ENCODE measurements around the gene NEDD4L.

Gene NEDD4L

DNA sequence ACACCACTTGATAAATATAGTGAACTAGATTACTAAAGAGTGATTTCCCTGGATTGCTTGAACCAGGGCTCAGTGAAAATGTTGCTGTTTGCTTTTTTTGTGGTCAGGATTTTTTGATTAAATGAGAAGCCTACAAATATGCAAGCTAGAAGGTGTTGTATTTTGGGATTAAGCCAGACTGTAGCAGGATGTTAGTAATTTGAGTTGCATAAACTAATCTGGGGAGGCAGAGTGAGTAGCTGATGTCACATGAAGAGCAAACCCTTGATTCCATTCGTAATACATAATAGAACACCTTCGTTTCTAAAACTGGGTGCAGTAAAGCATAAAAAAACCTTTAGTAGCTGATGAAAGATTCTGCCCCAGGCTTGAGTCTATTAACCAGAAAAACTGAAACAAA lies 32.0 kb downstream of the NEDD4L start:
- Histone ChIP-seq H2BK12ac (ENCODE audit: low read length) (no peak overlapping the region), H3K79me2 (ENCODE audit: control insufficient read depth, insufficient read depth, low read length, poor library complexity) (no peaks in the 10 kb centered on the region), H3K27me3 (ENCODE audit: insufficient read depth, low read length) (no peaks in the 10 kb centered on the region), H3K14ac (ENCODE audit: low read length) (no peak overlapping the region), H2AFZ (ENCODE audit: insufficient read depth, low read length, poor library complexity) (no peak overlapping the region), H3K9me3 (ENCODE audit: insufficient read depth, low read depth, low read length) (no peaks in the 10 kb centered on the region), H4K12ac (ENCODE audit: low read depth, low read length) (no peak overlapping the region), H2AK5ac (ENCODE audit: low read length) (no peak overlapping the region), H3K79me1 (ENCODE audit: low read length) (no peaks in the 10 kb centered on the region), H4K8ac (ENCODE audit: low read depth, low read length) (no peak overlapping the region), H2BK5ac (ENCODE audit: low read depth, low read length, poor library complexity) (no peak overlapping the region), H3K18ac (ENCODE audit: low read length) (no peak overlapping the region), H3K9ac (ENCODE audit: low read length) (no peak overlapping the region), H2BK120ac (ENCODE audit: insufficient read depth, low read length, poor library complexity) (no peak overlapping the region), H3K4me1 (ENCODE audit: control insufficient read depth in 1 of 2, insufficient read depth in 2 of 2, low read length in 2 of 2) (peaks cover 3 to 11% of the 10 kb centered on the region in 2 experiments), H3K23ac (ENCODE audit: low read length) (no peak overlapping the region), H3K4ac (ENCODE audit: low read depth, low read length) (no peak overlapping the region), H3K27ac (ENCODE audit: low read depth, low read length) (no peak overlapping the region), H3K36me3 (ENCODE audit: control insufficient read depth in 1 of 2, insufficient read depth in 2 of 2, low read length in 2 of 2) (no peaks in the 10 kb centered on the region), H4K91ac (ENCODE audit: low read depth, low read length) (no peak overlapping the region), H3K4me3 (ENCODE audit: low read depth, low read length) (no peak overlapping the region), H3K4me2 (ENCODE audit: low read length) (no peak overlapping the region)
- WGBS (ENCODE audit: extremely low coverage, insufficient coverage, insufficient read length) = no CpG with 5 or more reads among the region's 2 CpGs
- DNase-seq = no peak

GRCh38 chr18:58077329-58077728 lies 33.3 kb downstream of the NEDD4L start:
- no peaks in the 10 kb centered on the region for H3K79me2 ChIP-seq (ENCODE audit: control insufficient read depth, insufficient read depth, low read length, poor library complexity)
- no peak overlapping the region for H3K18ac ChIP-seq (ENCODE audit: low read length)
- no peak overlapping the region for H2BK5ac ChIP-seq (ENCODE audit: low read depth, low read length, poor library complexity)
- H3K23ac ChIP-seq (ENCODE audit: low read length) = no peak overlapping the region
- no peak overlapping the region for H3K4me3 ChIP-seq (ENCODE audit: low read depth, low read length)
- no peak overlapping the region for H4K91ac ChIP-seq (ENCODE audit: low read depth, low read length)
- no peak overlapping the region for H4K8ac ChIP-seq (ENCODE audit: low read depth, low read length)
- no peak overlapping the region for H2AFZ ChIP-seq (ENCODE audit: insufficient read depth, low read length, poor library complexity)
- H3K27ac ChIP-seq (ENCODE audit: low read depth, low read length) = no peak overlapping the region
- H3K4me2 ChIP-seq (ENCODE audit: low read length) = no peak overlapping the region
- H2AK5ac ChIP-seq (ENCODE audit: low read length) = no peak overlapping the region
- H3K4ac ChIP-seq (ENCODE audit: low read depth, low read length) = no peak overlapping the region
- H3K79me1 ChIP-seq (ENCODE audit: low read length) = no peaks in the 10 kb centered on the region
- no peak overlapping the region for H2BK120ac ChIP-seq (ENCODE audit: insufficient read depth, low read length, poor library complexity)
- no peaks in the 10 kb centered on the region for H3K27me3 ChIP-seq (ENCODE audit: insufficient read depth, low read length)
- peaks cover 3 to 11% of the 10 kb centered on the region in 2 experiments for H3K4me1 ChIP-seq (ENCODE audit: control insufficient read depth in 1 of 2, insufficient read depth in 2 of 2, low read length in 2 of 2)
- no peak overlapping the region for H2BK12ac ChIP-seq (ENCODE audit: low read length)
- H3K14ac ChIP-seq (ENCODE audit: low read length) = no peak overlapping the region
- no peaks in the 10 kb centered on the region for H3K9me3 ChIP-seq (ENCODE audit: insufficient read depth, low read depth, low read length)
- no CpG with 5 or more reads among the region's 9 CpGs for WGBS (ENCODE audit: extremely low coverage, insufficient coverage, insufficient read length)
- DNase-seq = no peak
- H4K12ac ChIP-seq (ENCODE audit: low read depth, low read length) = no peak overlapping the region
- no peaks in the 10 kb centered on the region for H3K36me3 ChIP-seq (ENCODE audit: control insufficient read depth in 1 of 2, insufficient read depth in 2 of 2, low read length in 2 of 2)
- H3K9ac ChIP-seq (ENCODE audit: low read length) = no peak overlapping the region

GRCh38 chr18:58078889-58079573 lies 35.0 kb downstream of the NEDD4L start:
- Histone ChIP-seq H3K9me3 (ENCODE audit: insufficient read depth, low read depth, low read length) (no peaks in the 10 kb centered on the region), H2AK5ac (ENCODE audit: low read length) (no peak overlapping the region), H3K4me2 (ENCODE audit: low read length) (no peak overlapping the region), H4K12ac (ENCODE audit: low read depth, low read length) (no peak overlapping the region), H3K27me3 (ENCODE audit: insufficient read depth, low read length) (no peaks in the 10 kb centered on the region), H3K14ac (ENCODE audit: low read length) (no peak overlapping the region), H2BK5ac (ENCODE audit: low read depth, low read length, poor library complexity) (no peak overlapping the region), H2BK12ac (ENCODE audit: low read length) (no peak overlapping the region), H3K4ac (ENCODE audit: low read depth, low read length) (no peak overlapping the region), H3K4me1 (ENCODE audit: control insufficient read depth in 1 of 2, insufficient read depth in 2 of 2, low read length in 2 of 2) (peaks cover 3 to 11% of the 10 kb centered on the region in 2 experiments), H3K18ac (ENCODE audit: low read length) (peak overlapping the region; percentile 60), H3K27ac (ENCODE audit: low read depth, low read length) (no peak overlapping the region), H3K36me3 (ENCODE audit: control insufficient read depth in 1 of 2, insufficient read depth in 2 of 2, low read length in 2 of 2) (no peaks in the 10 kb centered on the region), H3K79me1 (ENCODE audit: low read length) (no peaks in the 10 kb centered on the region), H3K23ac (ENCODE audit: low read length) (no peak overlapping the region), H2AFZ (ENCODE audit: insufficient read depth, low read length, poor library complexity) (no peak overlapping the region), H2BK120ac (ENCODE audit: insufficient read depth, low read length, poor library complexity) (no peak overlapping the region), H3K4me3 (ENCODE audit: low read depth, low read length) (no peak overlapping the region), H3K79me2 (ENCODE audit: control insufficient read depth, insufficient read depth, low read length, poor library complexity) (no peaks in the 10 kb centered on the region), H3K9ac (ENCODE audit: low read length) (no peak overlapping the region), H4K8ac (ENCODE audit: low read depth, low read length) (no peak overlapping the region), H4K91ac (ENCODE audit: low read depth, low read length) (peak overlapping the region; percentile 13)
- no peak for DNase-seq
- WGBS (ENCODE audit: extremely low coverage, insufficient coverage, insufficient read length) = no CpG with 5 or more reads among the region's 11 CpGs

GRCh38 chr18:58080451-58080850 lies 36.4 kb downstream of the NEDD4L start:
- Histone ChIP-seq H2AFZ (ENCODE audit: insufficient read depth, low read length, poor library complexity) (no peak overlapping the region), H2AK5ac (ENCODE audit: low read length) (no peak overlapping the region), H2BK12ac (ENCODE audit: low read length) (no peak overlapping the region), H3K79me2 (ENCODE audit: control insufficient read depth, insufficient read depth, low read length, poor library complexity) (no peaks in the 10 kb centered on the region), H4K8ac (ENCODE audit: low read depth, low read length) (no peak overlapping the region), H3K23ac (ENCODE audit: low read length) (no peak overlapping the region), H3K4me3 (ENCODE audit: low read depth, low read length) (no peak overlapping the region), H3K9me3 (ENCODE audit: insufficient read depth, low read depth, low read length) (peaks cover 2% of the 10 kb centered on the region), H4K91ac (ENCODE audit: low read depth, low read length) (no peak overlapping the region), H4K12ac (ENCODE audit: low read depth, low read length) (no peak overlapping the region), H3K27ac (ENCODE audit: low read depth, low read length) (no peak overlapping the region), H3K4me1 (ENCODE audit: control insufficient read depth in 1 of 2, insufficient read depth in 2 of 2, low read length in 2 of 2) (peaks cover 3 to 11% of the 10 kb centered on the region in 2 experiments), H3K4ac (ENCODE audit: low read depth, low read length) (no peak overlapping the region), H3K4me2 (ENCODE audit: low read length) (peak overlapping the region; percentile 34), H3K9ac (ENCODE audit: low read length) (no peak overlapping the region), H3K14ac (ENCODE audit: low read length) (no peak overlapping the region), H3K79me1 (ENCODE audit: low read length) (no peaks in the 10 kb centered on the region), H2BK5ac (ENCODE audit: low read depth, low read length, poor library complexity) (no peak overlapping the region), H3K36me3 (ENCODE audit: control insufficient read depth in 1 of 2, insufficient read depth in 2 of 2, low read length in 2 of 2) (no peaks in the 10 kb centered on the region), H3K18ac (ENCODE audit: low read length) (no peak overlapping the region), H3K27me3 (ENCODE audit: insufficient read depth, low read length) (no peaks in the 10 kb centered on the region), H2BK120ac (ENCODE audit: insufficient read depth, low read length, poor library complexity) (no peak overlapping the region)
- WGBS (ENCODE audit: extremely low coverage, insufficient coverage, insufficient read length) = no CpG with 5 or more reads among the region's 3 CpGs
- peak; percentile 51 to 86 for DNase-seq

All from trophoblast cell (in vitro differentiated cells and primary cell).